H1 (cell line): ENCODE data around the gene NUP210. TPM values are rescaled to one million over a fixed set of nuclear protein-coding genes. Genes with fewer than 3 reads are reported as not detected.
A peak's percentile ranks its signal among the peaks of the same experiment; 100 is the strongest.

ENCODE experiments used
- CTCF ChIA-PET: fragments of 300-600 bp; sonication (Branson Sonifier 250); formaldehyde crosslinking; loops from one replicate; lab custom pipeline; 2021; ENCODE audit not compliant: partially characterized antibody; lab: Charles Lee
- POLR2A ChIA-PET: fragments of 300-600 bp; sonication (Branson Sonifier 250); formaldehyde crosslinking; loops from one replicate; lab custom pipeline; 2021; ENCODE audit warnings: inconsistent platforms; ENCODE audit not compliant: partially characterized antibody; lab: Charles Lee
- DNase-seq, 2 experiments: peaks; one replicate each; pipeline versions ENCODE4 v3.0.0 to v3.0.0-alpha.2; 2010 to 2022; ENCODE audit warnings: low spot score in 2 of 2, low read depth in 1 of 2, mixed read lengths in 1 of 2
- FAIRE-seq: peaks from 2 replicates; lab custom pipeline; 2011; peaks lifted over from hg19 to GRCh38; lab: Jason Lieb, UNC
- H2AFZ ChIP-seq: 2 replicates; pipeline ENCODE4 v1.8.1; 2012; ENCODE audit warnings: low read length, inconsistent platforms
- H2AK5ac ChIP-seq: 2 replicates; pipeline ENCODE4 v1.6.1; 2013; ENCODE audit warnings: low read depth, low read length
- H2BK120ac ChIP-seq: replicated peaks from 2 replicates; pipeline ENCODE3; 2013; ENCODE audit warnings: low read depth, low read length, inconsistent platforms
- H2BK12ac ChIP-seq: 2 replicates; pipeline ENCODE4 v1.6.1; 2013; ENCODE audit warnings: low read depth, low read length
- H2BK15ac ChIP-seq: 2 replicates; pipeline ENCODE4 v1.6.1; 2013; ENCODE audit warnings: low read length
- H2BK20ac ChIP-seq: 2 replicates; pipeline ENCODE4 v1.6.1; 2013; ENCODE audit warnings: low read length
- H2BK5ac ChIP-seq: 2 replicates; pipeline ENCODE4 v1.6.1; 2013; ENCODE audit warnings: low read depth, low read length
- H3K14ac ChIP-seq: 2 replicates; pipeline ENCODE4 v1.6.1; 2013; ENCODE audit warnings: inconsistent platforms; ENCODE audit not compliant: insufficient read length
- H3K18ac ChIP-seq: 2 replicates; pipeline ENCODE4 v1.6.1; 2013; ENCODE audit warnings: low read length; ENCODE audit errors: extremely low read depth
- H3K23ac ChIP-seq: 2 replicates; pipeline ENCODE4 v1.6.1; 2013; ENCODE audit warnings: inconsistent platforms; ENCODE audit not compliant: insufficient read length
- H3K23me2 ChIP-seq: 2 replicates; pipeline ENCODE4 v1.6.1; 2013; ENCODE audit warnings: low read depth, low read length
- H3K27ac ChIP-seq: 2 replicates; pipeline ENCODE4 v1.6.1; 2011; ENCODE audit warnings: low read depth, low read length, inconsistent platforms
- H3K27me3 ChIP-seq, 4 experiments: replicated peaks in 1 of 4; 1 replicate in 1 of 4; 2 replicates in 3 of 4; pipeline versions ENCODE4 v1.6.1 to v1.8.1; 2011 to 2013; ENCODE audit warnings: low read length in 3 of 4, mild to moderate bottlenecking in 3 of 4, inconsistent platforms in 2 of 4, mixed read lengths in 2 of 4, moderate library complexity in 1 of 4; ENCODE audit not compliant: control insufficient read depth in 3 of 4, insufficient read depth in 3 of 4; ENCODE audit errors: extremely low read depth in 1 of 4
- H3K36me3 ChIP-seq, 4 experiments: 2 replicates each; pipeline versions ENCODE4 v1.6.1 to v1.8.1; 2011 to 2013; ENCODE audit warnings: mild to moderate bottlenecking in 4 of 4, low read length in 3 of 4, moderate library complexity in 2 of 4, control low read depth in 1 of 4, inconsistent platforms in 1 of 4; ENCODE audit not compliant: insufficient read depth in 4 of 4, control insufficient read depth in 2 of 4
- H3K4ac ChIP-seq: replicated peaks from 2 replicates; pipeline ENCODE3; 2013; ENCODE audit warnings: low read length, low read depth, mixed read lengths, inconsistent platforms; ENCODE audit not compliant: insufficient read length
- H3K4me1 ChIP-seq, 4 experiments: replicated peaks in 1 of 4; 1 replicate in 1 of 4; 2 replicates in 3 of 4; pipeline versions ENCODE4 v1.6.1 to v1.8.1; 2011 to 2013; ENCODE audit warnings: low read length in 3 of 4, inconsistent platforms in 2 of 4, mixed read lengths in 1 of 4; ENCODE audit not compliant: insufficient read depth in 4 of 4, control insufficient read depth in 3 of 4
- H3K4me2 ChIP-seq, 2 experiments: 2 replicates each; pipeline versions ENCODE4 v1.6.1 to v1.8.1; 2011 to 2013; ENCODE audit warnings: low read depth in 2 of 2, low read length in 2 of 2, control low read depth in 1 of 2, inconsistent platforms in 1 of 2, mild to moderate bottlenecking in 1 of 2; ENCODE audit not compliant: insufficient read depth in 1 of 2
- H3K4me3 ChIP-seq, 4 experiments: fragments of 200-600, 300-600 bp in 1 of 4; sonication (generic), shearing (Covaris generic), sonication (Bioruptor Twin) in 1 of 4; 2 replicates each; pipeline versions ENCODE4 v1.5.1 to v1.8.1; 2011 to 2016; ENCODE audit warnings: low read length in 4 of 4, low read depth in 3 of 4, control low read depth in 2 of 4, inconsistent platforms in 2 of 4, mild to moderate bottlenecking in 2 of 4, mixed read lengths in 1 of 4, moderate library complexity in 1 of 4; ENCODE audit not compliant: insufficient read depth in 2 of 4; ENCODE audit errors: extremely low read depth in 1 of 4
- H3K56ac ChIP-seq: replicated peaks from 2 replicates; pipeline ENCODE3; 2013; ENCODE audit warnings: low read depth, mild to moderate bottlenecking, mixed read lengths, low read length, inconsistent platforms; ENCODE audit not compliant: insufficient read length
- H3K79me1 ChIP-seq: 2 replicates; pipeline ENCODE4 v1.6.1; 2013; ENCODE audit warnings: low read depth, low read length, control low read depth
- H3K79me2 ChIP-seq, 2 experiments: 2 replicates each; pipeline versions ENCODE4 v1.6.1 to v1.8.1; 2012 to 2013; ENCODE audit warnings: low read length in 2 of 2, mild to moderate bottlenecking in 2 of 2, inconsistent platforms in 1 of 2; ENCODE audit not compliant: insufficient read depth in 2 of 2, control insufficient read depth in 1 of 2
- H3K9ac ChIP-seq, 4 experiments: replicated peaks in 1 of 4; 1 replicate in 1 of 4; 2 replicates in 3 of 4; pipeline versions ENCODE4 v1.6.1 to v1.8.1; 2011 to 2013; ENCODE audit warnings: low read depth in 3 of 4, low read length in 3 of 4, control low read depth in 2 of 4, mild to moderate bottlenecking in 2 of 4, moderate library complexity in 2 of 4, inconsistent platforms in 1 of 4; ENCODE audit errors: extremely low read depth in 1 of 4
- H3K9me3 ChIP-seq, 2 experiments: 2 replicates each; pipeline versions ENCODE4 v1.6.1 to v1.8.1; 2012 to 2013; ENCODE audit warnings: mild to moderate bottlenecking in 2 of 2, moderate library complexity in 2 of 2, control low read depth in 1 of 2, inconsistent platforms in 1 of 2, low read depth in 1 of 2, low read length in 1 of 2, mixed read lengths in 1 of 2; ENCODE audit not compliant: insufficient read depth in 2 of 2
- H4K20me1 ChIP-seq, 2 experiments: replicated peaks in 1 of 2; 2 replicates each; pipeline versions ENCODE3 to v1.8.1; 2011 to 2013; ENCODE audit warnings: inconsistent platforms in 2 of 2, low read length in 2 of 2, mild to moderate bottlenecking in 1 of 2; ENCODE audit not compliant: insufficient read depth in 2 of 2, control insufficient read depth in 1 of 2
- H4K5ac ChIP-seq: 2 replicates; pipeline ENCODE4 v1.6.1; 2013; ENCODE audit warnings: low read length, low read depth, mixed read lengths, inconsistent platforms; ENCODE audit not compliant: insufficient read length
- H4K8ac ChIP-seq: 2 replicates; pipeline ENCODE4 v1.8.0; 2013; ENCODE audit warnings: mild to moderate bottlenecking, moderate library complexity, low read length, inconsistent platforms; ENCODE audit not compliant: insufficient read depth; ENCODE audit errors: extremely low read depth
- H4K91ac ChIP-seq: replicated peaks from 2 replicates; pipeline ENCODE3; 2013; ENCODE audit warnings: low read length, mixed read lengths, inconsistent platforms; ENCODE audit not compliant: insufficient read length
- BRCA1 ChIP-seq: IDR thresholded peaks from 2 replicates; pipeline ENCODE4 v1.6.1; 2012; ENCODE audit warnings: low read depth, low read length, improper control_type of control experiment
- EP300 ChIP-seq, 2 experiments: IDR thresholded peaks; 1 replicate in 1 of 2; 2 replicates in 1 of 2; pipeline ENCODE4 v1.6.1; 2011 to 2012; ENCODE audit warnings: low read depth in 2 of 2, low read length in 2 of 2, mild to moderate bottlenecking in 2 of 2, borderline replicate concordance in 1 of 2, inconsistent platforms in 1 of 2, moderate library complexity in 1 of 2
- GTF2F1 ChIP-seq: IDR thresholded peaks from 2 replicates; pipeline ENCODE4 v1.6.1; 2012; ENCODE audit warnings: low read depth, low read length, improper control_type of control experiment, borderline replicate concordance
- RBBP5 ChIP-seq: IDR thresholded peaks from 2 replicates; pipeline ENCODE4 v1.7.1; 2012; ENCODE audit warnings: low read depth, mild to moderate bottlenecking, inconsistent platforms, low read length, moderate library complexity, borderline replicate concordance
- SAP30 ChIP-seq: fragments of 300-600 bp; sonication (generic); IDR thresholded peaks from 2 replicates; pipeline ENCODE4 v1.7.1; 2012; ENCODE audit warnings: low read length, moderate library complexity, mild to moderate bottlenecking, inconsistent platforms; ENCODE audit not compliant: insufficient read depth, insufficient replicate concordance
- SIN3A ChIP-seq, 2 experiments: IDR thresholded peaks in 1 of 2; conservative IDR thresholded peaks in 1 of 2; 2 replicates each; pipeline ENCODE4 v1.6.1; 2011 to 2012; ENCODE audit warnings: low read length in 2 of 2, improper control_type of control experiment in 1 of 2, low read depth in 1 of 2, mild to moderate bottlenecking in 1 of 2
- WGBS, 2 experiments: shearing (Covaris generic) in 1 of 2; methylation state at CpG; one replicate each; pipeline versions ENCODE4 v1.1.6 to v1.1.7; 2013 to 2015; ENCODE audit warnings: low lambda C conversion rate in 2 of 2, mixed read lengths in 2 of 2, inconsistent platforms in 1 of 2, low coverage in 1 of 2, missing lambda C conversion rate in 1 of 2; ENCODE audit not compliant: insufficient replicate concordance in 2 of 2, insufficient coverage in 1 of 2, insufficient read length in 1 of 2; ENCODE audit errors: extremely low coverage in 1 of 2, missing lambda C conversion rate in 1 of 2; 5-methylcytosine and 5-hydroxymethylcytosine counted together
- polyA plus RNA-seq, 7 experiments: library from polyadenylated mRNA; depleted of rRNA in 3 of 7; stranded (reverse) in 5 of 7; unstranded in 2 of 7; fragments of >200 nt in 5 of 7; fragments of 200-250 nt in 2 of 7; gene quantifications; 1 replicate in 5 of 7; 2 replicates in 1 of 7; 4 replicates in 1 of 7; pipeline versions ENCODE4 v1.2.1 to v1.2.3, GENCODE V29; 2011 to 2013; ENCODE audit warnings: missing spikeins in 2 of 7, mixed read lengths in 2 of 7
- total RNA-seq: library from RNA; stranded (reverse); fragmentation: NEBNext Ultra II Directional; extraction: Animal tissue kit (Norgen Biotek cat#: 25700); gene quantifications from 2 replicates; pipeline ENCODE4 v1.2.1, GENCODE V29; 2021
- TF ChIP-seq, protein P1 (sequence below), 3 experiments: IDR thresholded peaks; 1 replicate in 2 of 3; 2 replicates in 1 of 3; pipeline versions ENCODE4 v1.5.1 to v1.6.1; 2011; ENCODE audit warnings: low read length in 3 of 3, mild to moderate bottlenecking in 3 of 3, inconsistent platforms in 2 of 3, low read depth in 1 of 3, moderate library complexity in 1 of 3; ENCODE audit not compliant: insufficient read depth in 1 of 3; ENCODE audit errors: control extremely low read depth in 1 of 3

Gene NUP210
- total and polyA plus RNA-seq, 2 of the 8 experiments (the other 6 are each of a cell fraction or from before 2014, with no cell fraction given), result 51.0 to 53.7 TPM

DNA sequence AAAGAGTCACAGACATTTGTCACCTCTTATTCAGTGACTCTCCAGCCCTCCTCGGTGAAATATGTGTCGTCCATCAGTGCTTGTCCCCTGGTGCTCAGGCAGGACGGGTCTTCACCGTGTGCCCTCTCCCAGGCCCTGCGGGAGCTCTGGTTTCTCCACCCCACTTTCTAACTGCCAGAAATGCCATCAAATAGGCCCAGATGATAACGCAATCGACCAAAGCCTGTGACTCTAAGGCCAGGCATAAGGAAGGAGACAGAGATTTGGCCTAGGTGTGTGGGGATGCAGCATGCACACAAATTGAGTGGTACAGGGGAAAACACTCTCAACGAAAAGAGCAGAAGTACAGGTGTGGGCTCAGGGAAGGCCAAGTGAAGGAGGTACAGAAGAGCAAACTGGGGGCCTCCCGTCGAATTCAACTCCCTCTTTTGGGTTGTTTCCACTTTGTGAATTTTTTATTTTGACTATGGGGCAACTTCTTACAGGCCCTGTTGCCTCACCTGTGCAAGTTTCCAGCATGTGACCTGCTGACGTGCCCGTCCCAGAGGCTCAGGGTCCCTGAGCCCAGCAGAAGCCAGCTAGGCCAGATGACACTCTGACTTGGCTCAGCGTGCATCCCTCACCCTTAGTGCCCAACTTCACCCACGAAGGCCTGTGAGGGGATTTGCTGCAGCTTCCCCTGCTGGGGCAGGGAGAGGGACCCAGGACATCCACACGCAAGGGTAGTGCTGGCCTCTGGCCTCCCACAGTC is 4.7 kb downstream of the NUP210 start:
- no peak overlapping the region for H3K4me2 ChIP-seq
- CTCF ChIA-PET, result interaction anchor here (0.6 to 7.4 kb wide), 23 partner anchors 10 to 376 kb away, joined by 3 to 77 read pairs (median 4); no protein-coding TSS in a partner anchor
- no peak for FAIRE-seq
- TF ChIP-seq, protein P1, sequence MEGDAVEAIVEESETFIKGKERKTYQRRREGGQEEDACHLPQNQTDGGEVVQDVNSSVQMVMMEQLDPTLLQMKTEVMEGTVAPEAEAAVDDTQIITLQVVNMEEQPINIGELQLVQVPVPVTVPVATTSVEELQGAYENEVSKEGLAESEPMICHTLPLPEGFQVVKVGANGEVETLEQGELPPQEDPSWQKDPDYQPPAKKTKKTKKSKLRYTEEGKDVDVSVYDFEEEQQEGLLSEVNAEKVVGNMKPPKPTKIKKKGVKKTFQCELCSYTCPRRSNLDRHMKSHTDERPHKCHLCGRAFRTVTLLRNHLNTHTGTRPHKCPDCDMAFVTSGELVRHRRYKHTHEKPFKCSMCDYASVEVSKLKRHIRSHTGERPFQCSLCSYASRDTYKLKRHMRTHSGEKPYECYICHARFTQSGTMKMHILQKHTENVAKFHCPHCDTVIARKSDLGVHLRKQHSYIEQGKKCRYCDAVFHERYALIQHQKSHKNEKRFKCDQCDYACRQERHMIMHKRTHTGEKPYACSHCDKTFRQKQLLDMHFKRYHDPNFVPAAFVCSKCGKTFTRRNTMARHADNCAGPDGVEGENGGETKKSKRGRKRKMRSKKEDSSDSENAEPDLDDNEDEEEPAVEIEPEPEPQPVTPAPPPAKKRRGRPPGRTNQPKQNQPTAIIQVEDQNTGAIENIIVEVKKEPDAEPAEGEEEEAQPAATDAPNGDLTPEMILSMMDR (IDR thresholded peaks at IDR 0.05; ENCODE audit: control extremely low read depth in 1 of 3, insufficient read depth in 1 of 3, low read depth in 1 of 3, low read length in 3 of 3), result no peak
- no peak for TF ChIP-seq RBBP5
- TF ChIP-seq BRCA1, result no peak
- no peak for TF ChIP-seq EP300 (IDR thresholded peaks at IDR 0.05; ENCODE audit: borderline replicate concordance in 1 of 2, low read depth in 2 of 2, low read length in 2 of 2)
- no peak for TF ChIP-seq SIN3A (conservative IDR thresholded peaks at IDR 0.05 in 1 of 2, IDR thresholded peaks at IDR 0.05 in 1 of 2; ENCODE audit: low read depth in 1 of 2, low read length in 2 of 2)
- no peak for TF ChIP-seq GTF2F1
- no peak for TF ChIP-seq SAP30

More for the DNA sequence above, 4.7 kb downstream of the NUP210 start:
- 88% methylated on average over 15 of the region's 15 CpGs; no CpG with 5 or more reads in 1 of the 2 experiments for WGBS, 2 experiments
- H4K91ac ChIP-seq, result no peak overlapping the region
- H3K36me3 ChIP-seq, result no peaks in the 10 kb centered on the region
- H3K79me2 ChIP-seq, result peaks cover 0 to 53% of the 10 kb centered on the region in 2 experiments; a peak in 3 of 4 replicates
- peaks cover 7% of the 10 kb centered on the region; the same call in 1 of the 2 replicates for H3K23me2 ChIP-seq
- peak overlapping the region; percentile 64; the same call in 1 of the 2 replicates for H3K18ac ChIP-seq
- no peak overlapping the region for H3K4me3 ChIP-seq
- no peak overlapping the region for H3K9ac ChIP-seq
- no peak overlapping the region for H3K14ac ChIP-seq
- no peak overlapping the region for H2BK12ac ChIP-seq
- no peak for DNase-seq
- H4K8ac ChIP-seq, result peak overlapping the region; percentile 89; the same call in 1 of the 2 replicates
- no peak overlapping the region for H2BK120ac ChIP-seq
- no peak overlapping the region for H2BK20ac ChIP-seq
- peaks cover 7% of the 10 kb centered on the region; the same call in 1 of the 2 replicates for H3K79me1 ChIP-seq
- POLR2A ChIA-PET, result interaction anchor here (1.1 to 1.7 kb wide), 2 partner anchors 10 to 18 kb away, joined by 4 to 5 read pairs; no protein-coding TSS in a partner anchor
- peaks cover 0 to 4% (median 0%) of the 10 kb centered on the region in 4 experiments; a peak in 2 of 7 replicates for H3K27me3 ChIP-seq
- peaks cover 0 to 7% (median 2%) of the 10 kb centered on the region in 4 experiments; a peak in 5 of 7 replicates for H3K4me1 ChIP-seq
- no peak overlapping the region for H2BK15ac ChIP-seq
- H4K20me1 ChIP-seq, result peaks cover 12 to 21% of the 10 kb centered on the region in 2 experiments
- no peak overlapping the region for H2AFZ ChIP-seq
- no peak overlapping the region for H3K23ac ChIP-seq
- H4K5ac ChIP-seq, result no peak overlapping the region
- H2BK5ac ChIP-seq, result no peak overlapping the region
- H3K27ac ChIP-seq, result no peak overlapping the region
- no peaks in the 10 kb centered on the region for H3K9me3 ChIP-seq
- H3K4ac ChIP-seq, result no peak overlapping the region
- H2AK5ac ChIP-seq, result no peak overlapping the region
- H3K56ac ChIP-seq, result no peak overlapping the region
